GM11168 (cell line): ENCODE data around the gene PTPRG.

ENCODE experiments used
- in situ Hi-C: fragments of 300-500 bp; cut with MboI; formaldehyde crosslinking; loops from one replicate; pipeline ENCODE4 v1.12.0; 2022; ENCODE audit warnings: low sequenced_read_pairs; ENCODE audit not compliant: unreplicated experiment

PTPRG gene

GRCh38 chr3:62312201-62312600 lies 750.8 kb downstream of the PTPRG start:
- in situ Hi-C loops = no loop called here

- in situ Hi-C loops = no loop called here
Observed at GRCh38 chr3:62316525-62316924, 755.2 kb downstream of the PTPRG start.

GRCh38 chr3:62318365-62318751 lies 757.0 kb downstream of the PTPRG start:
- in situ Hi-C loops = no loop called here

GRCh38 chr3:62318752-62319569 lies 757.6 kb downstream of the PTPRG start:
- in situ Hi-C loops = no loop called here

DNA sequence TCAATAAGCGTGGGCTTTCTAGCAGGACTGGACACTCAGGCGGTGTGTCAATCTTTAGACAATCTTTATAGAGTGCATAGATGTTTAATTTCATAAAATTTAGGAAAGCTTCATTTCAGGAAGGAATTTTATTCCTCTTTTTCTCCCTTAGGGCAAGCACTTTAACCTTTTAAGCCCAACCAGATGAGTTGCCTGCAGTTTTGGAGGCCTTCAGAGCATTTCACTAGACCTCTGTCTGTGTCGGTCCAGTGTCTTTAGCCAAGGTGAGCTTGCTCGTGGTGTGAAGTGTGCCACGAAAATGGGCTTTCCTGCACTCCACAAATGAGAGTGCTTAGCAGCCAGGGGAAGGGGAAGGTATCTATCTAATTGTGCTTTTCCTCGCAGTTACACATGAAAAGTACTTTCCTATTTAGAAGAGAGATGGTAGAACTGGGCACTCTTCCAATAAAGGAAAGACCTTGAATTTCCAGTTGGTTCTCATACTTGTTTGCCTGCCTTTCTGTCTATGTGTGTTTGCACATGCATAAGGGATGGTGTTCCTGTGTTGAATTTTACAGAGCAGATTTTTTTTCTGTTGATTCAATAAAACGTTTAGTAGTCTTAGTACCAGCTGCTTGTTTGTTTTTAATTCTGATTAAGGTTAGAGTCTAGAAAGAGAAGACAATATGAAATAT lies 758.3 kb downstream of the PTPRG start:
- in situ Hi-C loops = no loop called here

- in situ Hi-C loops = no loop called here
Observed at GRCh38 chr3:62323241-62323640, 761.9 kb downstream of the PTPRG start.

- in situ Hi-C loops = no loop called here
Observed at GRCh38 chr3:62325896-62326295, 764.5 kb downstream of the PTPRG start.

DNA sequence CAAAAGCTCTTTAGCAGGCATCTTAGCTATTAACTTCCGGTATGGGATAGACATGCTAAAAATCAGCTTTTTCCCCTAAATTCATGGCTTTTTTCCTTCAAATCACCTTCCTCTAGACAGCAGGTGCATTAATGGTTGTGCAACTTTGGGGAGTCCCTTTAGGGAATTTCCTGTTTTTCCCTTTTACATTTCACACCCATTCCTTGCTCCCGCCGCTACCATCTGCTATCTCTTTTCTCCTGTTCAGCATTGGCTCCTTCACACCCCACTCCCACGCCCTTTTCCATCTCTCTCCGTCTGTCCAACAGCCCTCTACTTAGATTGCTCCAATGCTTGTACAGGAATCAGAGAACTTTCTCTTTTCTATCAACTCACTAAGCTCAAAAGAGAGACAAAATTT lies 768.6 kb downstream of the PTPRG start:
- in situ Hi-C loops = no loop called here

DNA sequence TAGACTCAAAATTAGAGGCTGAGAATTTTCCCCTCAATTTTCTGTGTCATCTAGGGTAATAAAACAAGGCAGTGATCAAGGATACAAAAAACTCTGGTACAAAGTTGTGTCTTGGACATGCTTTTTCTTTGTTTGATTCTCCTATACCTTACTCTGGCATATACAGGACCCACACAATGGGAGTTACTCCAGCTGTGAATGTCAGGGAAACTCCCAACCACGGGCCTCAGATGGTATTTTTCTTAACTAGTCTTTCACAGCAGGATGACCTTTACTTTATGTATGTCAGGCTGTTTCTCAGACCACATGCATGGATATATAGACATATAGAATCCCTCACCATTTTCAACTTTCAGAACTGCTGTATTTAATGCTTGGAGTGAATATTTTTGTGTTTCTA lies 770.6 kb downstream of the PTPRG start:
- in situ Hi-C loops = no loop called here

DNA sequence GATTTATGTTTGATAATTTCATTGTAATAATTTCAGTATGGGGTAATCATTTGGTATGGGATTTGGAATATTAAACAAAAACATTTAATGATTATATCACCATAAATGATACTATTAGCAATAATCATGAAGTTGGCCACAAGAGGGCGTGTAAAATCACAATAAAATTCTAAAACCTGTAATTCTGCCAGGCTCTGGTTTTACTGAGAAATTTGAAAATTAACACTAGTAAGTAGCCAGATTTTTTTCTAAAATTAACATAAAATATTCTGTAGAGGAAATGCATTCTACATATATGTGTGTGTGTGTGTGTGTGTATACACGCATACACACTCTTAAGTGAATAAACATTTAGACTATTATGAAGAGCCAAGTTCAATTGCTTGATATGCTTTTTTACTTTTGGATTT lies 771.5 kb downstream of the PTPRG start:
- in situ Hi-C loops = no loop called here

DNA sequence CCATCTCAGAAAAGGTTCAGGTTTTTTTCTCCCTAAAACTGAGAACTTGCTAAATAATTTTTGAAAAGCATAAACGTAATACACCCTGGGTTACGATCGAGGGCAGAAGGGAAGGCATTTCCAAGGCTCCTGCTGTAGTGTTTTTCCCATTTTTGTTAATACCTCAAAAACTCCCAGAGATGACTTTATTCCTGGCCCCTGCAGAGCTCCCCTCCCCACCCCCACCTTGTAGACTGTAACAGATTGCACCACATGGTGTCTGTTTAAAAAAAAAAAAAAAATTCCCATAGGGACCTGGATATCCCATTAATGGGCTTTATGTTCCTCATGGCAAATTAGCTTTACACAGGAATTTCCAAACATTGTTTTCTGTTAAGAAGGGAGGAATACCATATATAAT lies 773.8 kb downstream of the PTPRG start:
- in situ Hi-C loops = no loop called here

DNA sequence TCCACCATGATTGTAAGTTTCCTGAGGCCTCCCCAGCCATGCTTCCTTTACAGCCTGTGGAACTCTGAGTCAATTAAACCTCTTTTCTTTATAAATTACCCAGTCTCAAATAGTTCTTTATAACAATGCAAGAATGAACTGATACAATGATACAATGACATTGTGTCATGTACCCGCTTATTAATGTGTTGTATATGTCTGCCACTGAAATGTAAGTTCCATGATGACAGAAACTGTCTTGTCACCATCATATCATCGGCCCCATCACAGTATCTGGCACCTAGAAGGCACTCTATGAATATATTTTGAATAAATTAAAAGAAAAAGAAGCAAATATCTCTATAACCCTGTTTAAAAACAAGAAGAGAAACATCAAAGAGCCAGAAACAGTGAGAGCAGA lies 782.4 kb downstream of the PTPRG start:
- in situ Hi-C loops = no loop called here
